HG02970 (cell line): ENCODE measurements around the gene CUL3.
"Not testable (repeated sequence)": the region's sequence is repeated elsewhere in the genome, so short reads cannot be mapped to it uniquely, and the experiment has no call there.

Experiments used
- ATAC-seq: cut with Tn5 transposase; IDR thresholded peaks from one replicate; pipeline ENCODE4 v1.9.1; 2021; ENCODE audit warnings: mild to moderate bottlenecking, moderate library complexity, moderate number of reproducible peaks; ENCODE audit not compliant: unreplicated experiment, low FRiP score

CUL3 gene

GRCh38 chr2:224585211-224586088 lies at the start of gene CUL3:
CUL3 (minus strand) TSS chr2:224585363; CDS start chr2:224585009, 354 bp downstream.
- ATAC-seq = peak; percentile 79

- no peak for ATAC-seq
Observed at GRCh38 chr2:224630659-224631550, 45.7 kb upstream of the CUL3 start.

GRCh38 chr2:224628416-224628815 lies 43.3 kb upstream of the CUL3 start:
- no peak for ATAC-seq

GRCh38 chr2:224626735-224627134 lies 41.6 kb upstream of the CUL3 start:
- no peak for ATAC-seq

- no peak for ATAC-seq
Observed at GRCh38 chr2:224613543-224614286, 28.6 kb upstream of the CUL3 start.

- ATAC-seq = no peak
Observed at GRCh38 chr2:224612578-224612977, 27.4 kb upstream of the CUL3 start.

- ATAC-seq = no peak
Observed at GRCh38 chr2:224611938-224612337, 26.8 kb upstream of the CUL3 start.

GRCh38 chr2:224608104-224608503 lies 22.9 kb upstream of the CUL3 start:
- no peak for ATAC-seq

GRCh38 chr2:224603746-224604500 lies 18.8 kb upstream of the CUL3 start:
- not testable (repeated sequence) for ATAC-seq

- not testable (repeated sequence) for ATAC-seq
Observed at GRCh38 chr2:224602778-224603375, 17.7 kb upstream of the CUL3 start.

GRCh38 chr2:224601923-224602322 lies 16.8 kb upstream of the CUL3 start:
- ATAC-seq = no peak

- ATAC-seq = no peak
Observed at GRCh38 chr2:224598678-224599077, 13.5 kb upstream of the CUL3 start.

- ATAC-seq = no peak
Observed at GRCh38 chr2:224596289-224596688, 11.1 kb upstream of the CUL3 start.

- ATAC-seq = no peak
Observed at GRCh38 chr2:224595518-224595917, 10.4 kb upstream of the CUL3 start.

- no peak for ATAC-seq
Observed at GRCh38 chr2:224594840-224595239, 9.7 kb upstream of the CUL3 start.

- no peak for ATAC-seq
Observed at GRCh38 chr2:224591220-224591619, 6.1 kb upstream of the CUL3 start.

- no peak for ATAC-seq
Observed at GRCh38 chr2:224586127-224586695, 1.0 kb upstream of the CUL3 start.

GRCh38 chr2:224584785-224585210 lies 365 bp downstream of the CUL3 start:
- ATAC-seq = peak; percentile 23
